Vagina (tissue), 2 donors: ENCODE results near the gene CYP4Z1. TPM values are rescaled to one million over a fixed set of nuclear protein-coding genes. Genes with fewer than 3 reads are reported as not detected.
"Not testable (repeated sequence)": the region's sequence is repeated elsewhere in the genome, so short reads cannot be mapped to it uniquely, and the experiment has no call there.

Source experiments
- DNase-seq, 2 donors: peaks; one replicate each; pipeline ENCODE4 v3.0.0-alpha.2; 2017; ENCODE audit errors: extremely low spot score in 2 of 2
- H3K27ac ChIP-seq: fragments of 200-600 bp; sonication (generic); one replicate; pipeline ENCODE4 v1.5.1; 2019
- H3K27me3 ChIP-seq: fragments of 200-600 bp; sonication (generic); one replicate; pipeline ENCODE4 v1.5.1; 2019
- H3K36me3 ChIP-seq, 2 donors: fragments of 200-600 bp; sonication (generic); one replicate each; pipeline ENCODE4 v1.5.1; 2017 to 2019
- H3K4me1 ChIP-seq: fragments of 200-600 bp; sonication (generic); one replicate; pipeline ENCODE4 v1.5.1; 2019
- H3K4me3 ChIP-seq, 2 donors: fragments of 200-600 bp; sonication (generic); 1 replicate in 1 of 2; 2 replicates in 1 of 2; pipeline ENCODE4 v1.5.1; 2016 to 2019
- H3K9me3 ChIP-seq: fragments of 200-600 bp; sonication (generic); one replicate; pipeline ENCODE4 v1.5.1; 2019
- CTCF ChIP-seq, 3 experiments: fragments of 450-650 bp in 2 of 3; fragments of 200-600 bp in 1 of 3; sonication (generic) in 1 of 3; IDR thresholded peaks; one replicate each; pipeline ENCODE4 v1.5.1; 2017 to 2019; ENCODE audit warnings: antibody characterized with exemption in 3 of 3, mild to moderate bottlenecking in 2 of 3, moderate library complexity in 2 of 3
- POLR2A ChIP-seq, 2 donors: fragments of 450-650 bp; IDR thresholded peaks; one replicate each; pipeline ENCODE4 v1.6.1; 2017; ENCODE audit warnings: antibody characterized with exemption in 2 of 2, mild to moderate bottlenecking in 2 of 2, moderate library complexity in 2 of 2
- POLR2AphosphoS5 ChIP-seq, 2 donors: sonication (generic); formaldehyde crosslinking; IDR thresholded peaks; one replicate each; pipeline ENCODE4 v1.9.0; 2017; ENCODE audit warnings: antibody characterized with exemption in 2 of 2, mild to moderate bottlenecking in 2 of 2, low read depth in 1 of 2; ENCODE audit not compliant: insufficient read depth in 1 of 2
- intact Hi-C: fragments of 100-400 bp; cut with DNase I; formaldehyde crosslinking; loops from one replicate; pipeline ENCODE4 v1.15.1; 2023
- total RNA-seq: library from RNA; depleted of rRNA; stranded (reverse); fragments of >200 nt; gene quantifications from one replicate; pipeline ENCODE4 v1.2.3, GENCODE V29; 2016

The CYP4Z1 gene
- total RNA-seq, 1 donor from 2014 or later = 1.2 TPM

- Histone ChIP-seq H3K27ac (no peak overlapping the region), H3K4me3 (no peak overlapping the region), H3K4me1 (peaks cover 32% of the 10 kb centered on the region), H3K9me3 (no peaks in the 10 kb centered on the region), H3K27me3 (no peaks in the 10 kb centered on the region), H3K36me3 (no peaks in the 10 kb centered on the region)
- no peak for TF ChIP-seq POLR2A (IDR thresholded peaks at IDR 0.05)
- no peak for TF ChIP-seq POLR2AphosphoS5 (IDR thresholded peaks at IDR 0.05; ENCODE audit: insufficient read depth in 1 of 2, low read depth in 1 of 2)
- TF ChIP-seq CTCF (IDR thresholded peaks at IDR 0.05) = no peak
- intact Hi-C loops = no loop called here
- no peak for DNase-seq
Observed at GRCh38 chr1:47030170-47030805, 36.7 kb upstream of the CYP4Z1 start.

- no peaks in the 10 kb centered on the region for H3K27me3 ChIP-seq
- no peak overlapping the region for H3K27ac ChIP-seq
- H3K9me3 ChIP-seq = no peaks in the 10 kb centered on the region
- intact Hi-C loops = no loop called here
- DNase-seq = no peak
- peaks cover 32% of the 10 kb centered on the region for H3K4me1 ChIP-seq
- no peak overlapping the region for H3K4me3 ChIP-seq
- TF ChIP-seq POLR2AphosphoS5 (IDR thresholded peaks at IDR 0.05; ENCODE audit: insufficient read depth in 1 of 2, low read depth in 1 of 2) = no peak
- no peak for TF ChIP-seq CTCF (IDR thresholded peaks at IDR 0.05)
- no peak for TF ChIP-seq POLR2A (IDR thresholded peaks at IDR 0.05)
- H3K36me3 ChIP-seq = no peaks in the 10 kb centered on the region
Observed at GRCh38 chr1:47031059-47031458, 36.0 kb upstream of the CYP4Z1 start.

GRCh38 chr1:47031585-47031984 is 35.4 kb upstream of the CYP4Z1 start:
- TF ChIP-seq CTCF (IDR thresholded peaks at IDR 0.05) (no peak), POLR2AphosphoS5 (IDR thresholded peaks at IDR 0.05; ENCODE audit: insufficient read depth in 1 of 2, low read depth in 1 of 2) (no peak), POLR2A (IDR thresholded peaks at IDR 0.05) (no peak)
- H3K4me1 ChIP-seq = peaks cover 32% of the 10 kb centered on the region
- no peaks in the 10 kb centered on the region for H3K36me3 ChIP-seq
- H3K27ac ChIP-seq = no peak overlapping the region
- no peaks in the 10 kb centered on the region for H3K9me3 ChIP-seq
- intact Hi-C loops = no loop called here
- no peak for DNase-seq
- H3K27me3 ChIP-seq = no peaks in the 10 kb centered on the region
- H3K4me3 ChIP-seq = no peak overlapping the region

GRCh38 chr1:47036764-47037163 is 30.3 kb upstream of the CYP4Z1 start:
- Histone ChIP-seq H3K4me3 (no peak overlapping the region), H3K27ac (no peak overlapping the region), H3K9me3 (no peaks in the 10 kb centered on the region), H3K36me3 (no peaks in the 10 kb centered on the region), H3K27me3 (no peaks in the 10 kb centered on the region), H3K4me1 (peaks cover 3% of the 10 kb centered on the region)
- TF ChIP-seq CTCF (IDR thresholded peaks at IDR 0.05) (no peak), POLR2AphosphoS5 (IDR thresholded peaks at IDR 0.05; ENCODE audit: insufficient read depth in 1 of 2, low read depth in 1 of 2) (no peak), POLR2A (IDR thresholded peaks at IDR 0.05) (no peak)
- intact Hi-C loops = no loop called here
- DNase-seq = no peak

GRCh38 chr1:47059376-47059775 is 7.7 kb upstream of the CYP4Z1 start:
- Histone ChIP-seq H3K9me3 (no peaks in the 10 kb centered on the region), H3K4me3 (no peak overlapping the region), H3K36me3 (no peaks in the 10 kb centered on the region), H3K27me3 (no peaks in the 10 kb centered on the region), H3K27ac (no peak overlapping the region), H3K4me1 (no peaks in the 10 kb centered on the region)
- intact Hi-C loops = no loop called here
- no peak for DNase-seq
- no peak for TF ChIP-seq CTCF (IDR thresholded peaks at IDR 0.05)
- TF ChIP-seq POLR2AphosphoS5 (IDR thresholded peaks at IDR 0.05; ENCODE audit: insufficient read depth in 1 of 2, low read depth in 1 of 2) = no peak
- TF ChIP-seq POLR2A (IDR thresholded peaks at IDR 0.05) = no peak

GRCh38 chr1:47069080-47069479 is 2.0 kb downstream of the CYP4Z1 start:
- DNase-seq, H3K4me1 ChIP-seq, H3K36me3 ChIP-seq, intact Hi-C loops, H3K27me3 ChIP-seq, H3K27ac ChIP-seq, H3K4me3 ChIP-seq, H3K9me3 ChIP-seq: not testable (repeated sequence)

GRCh38 chr1:47069509-47069908 is 2.5 kb downstream of the CYP4Z1 start:
- H3K27ac ChIP-seq, intact Hi-C loops, H3K36me3 ChIP-seq, H3K9me3 ChIP-seq, H3K4me3 ChIP-seq, H3K27me3 ChIP-seq, H3K4me1 ChIP-seq, DNase-seq: not testable (repeated sequence)
